Lower leg skin (tissue), 3 donors: ENCODE data around the gene SORCS1.

Experiments used
- CTCF ChIP-seq, 3 donors: fragments of 450-650 bp; IDR thresholded peaks; one replicate each; pipeline ENCODE4 v1.5.1; 2016; ENCODE audit warnings: antibody characterized with exemption in 3 of 3, mild to moderate bottlenecking in 3 of 3, moderate library complexity in 2 of 3
- POLR2A ChIP-seq, 2 donors: fragments of 450-650 bp; IDR thresholded peaks; one replicate each; pipeline ENCODE4 v1.6.1; 2016 to 2017; ENCODE audit warnings: antibody characterized with exemption in 2 of 2, mild to moderate bottlenecking in 1 of 2, moderate library complexity in 1 of 2

GRCh38 chr10:107126512-107127065 is 37.9 kb downstream of the SORCS1 start:
- TF ChIP-seq CTCF (IDR thresholded peaks at IDR 0.05): no peak
- TF ChIP-seq POLR2A (IDR thresholded peaks at IDR 0.05): no peak
